Measurements from ENCODE around the gene KLHL6.

GRCh38 chr3:183490211-183490601 lies 65.3 kb downstream of the KLHL6 start:
- TF ChIP-seq POLR2A (IDR thresholded peaks at IDR 0.05) (no peak), CTCF (IDR thresholded peaks at IDR 0.05) (no peak)

Data from sigmoid colon (tissue), 3 donors.